Spleen (tissue), 11 donors: ENCODE data around the gene AGAP3. TPM values are rescaled to one million over a fixed set of nuclear protein-coding genes. Genes with fewer than 3 reads are reported as not detected.

ENCODE experiments used
- DNase-seq: peaks from one replicate; pipeline ENCODE4 v3.0.0-alpha.2; 2020
- H3K27ac ChIP-seq, 8 donors: fragments of 200-600 bp; sonication (generic) in 7 of 8; 1 replicate in 4 of 8; 2 replicates in 4 of 8; pipeline versions ENCODE4 v1.5.0 to v1.8.0; 2016 to 2021; ENCODE audit warnings: inconsistent platforms in 4 of 8, mild to moderate bottlenecking in 4 of 8, moderate library complexity in 1 of 8
- H3K27me3 ChIP-seq, 7 donors: fragments of 200-600 bp; sonication (generic) in 6 of 7; replicated peaks in 1 of 7; 1 replicate in 4 of 7; 2 replicates in 3 of 7; pipeline versions ENCODE4 v1.5.0 to v1.8.0; 2016 to 2021; ENCODE audit warnings: inconsistent platforms in 3 of 7, mild to moderate bottlenecking in 1 of 7
- H3K36me3 ChIP-seq, 6 donors: fragments of 200-600 bp; sonication (generic) in 5 of 6; 1 replicate in 4 of 6; 2 replicates in 2 of 6; pipeline versions ENCODE4 v1.5.0 to v1.8.0; 2016 to 2021; ENCODE audit warnings: inconsistent platforms in 2 of 6
- H3K4me1 ChIP-seq, 6 donors: fragments of 200-600 bp; sonication (generic) in 5 of 6; 1 replicate in 3 of 6; 2 replicates in 3 of 6; pipeline versions ENCODE4 v1.5.0 to v1.8.0; 2016 to 2021; ENCODE audit warnings: inconsistent platforms in 3 of 6
- H3K4me3 ChIP-seq, 8 donors: fragments of 200-600 bp; sonication (generic) in 7 of 8; 1 replicate in 4 of 8; 2 replicates in 4 of 8; pipeline versions ENCODE4 v1.5.0 to v1.8.0; 2016 to 2021; ENCODE audit warnings: inconsistent platforms in 4 of 8, mild to moderate bottlenecking in 4 of 8, moderate library complexity in 2 of 8
- H3K9me3 ChIP-seq, 8 donors: fragments of 200-600 bp; sonication (generic) in 7 of 8; 1 replicate in 4 of 8; 2 replicates in 4 of 8; pipeline versions ENCODE4 v1.5.0 to v1.8.0; 2016 to 2021; ENCODE audit warnings: inconsistent platforms in 4 of 8
- CTCF ChIP-seq, 11 experiments: fragments of 200-600 bp in 7 of 11; fragments of 450-650 bp in 4 of 11; sonication (generic) in 4 of 11; IDR thresholded peaks in 8 of 11; conservative IDR thresholded peaks in 3 of 11; 1 replicate in 7 of 11; 2 replicates in 4 of 11; pipeline versions ENCODE4 v1.4.0 to v1.8.0; 2016 to 2021; ENCODE audit warnings: antibody characterized with exemption in 11 of 11, inconsistent platforms in 4 of 11, mild to moderate bottlenecking in 1 of 11
- POLR2A ChIP-seq, 3 donors: fragments of 450-650 bp; IDR thresholded peaks; one replicate each; pipeline ENCODE4 v1.5.1; 2017; ENCODE audit warnings: antibody characterized with exemption in 3 of 3, mild to moderate bottlenecking in 1 of 3
- POLR2AphosphoS5 ChIP-seq, 3 donors: sonication (generic); formaldehyde crosslinking; IDR thresholded peaks; one replicate each; pipeline ENCODE4 v1.5.1; 2017; ENCODE audit warnings: antibody characterized with exemption in 3 of 3
- WGBS, 5 donors: extraction: QIAGEN DNeasy Blood & Tissue Kit in 3 of 5; methylation state at CpG; one replicate each; pipeline versions ENCODE4 v1.1.5 to v1.1.7; 2013 to 2018; 5-methylcytosine and 5-hydroxymethylcytosine counted together
- intact Hi-C: fragments of 100-400 bp; cut with DNase I; formaldehyde crosslinking; loops from one replicate; pipeline ENCODE4 v1.15.0; 2023; ENCODE audit warnings: low total_unique reads
- polyA plus RNA-seq, 3 donors: library from polyadenylated mRNA; stranded (reverse); fragments of 200-250 nt; gene quantifications; one replicate each; pipeline ENCODE4 v1.2.1, GENCODE V29; 2013
- total RNA-seq, 7 donors: library from RNA; depleted of rRNA in 3 of 7; stranded (reverse); fragments of >200 nt in 3 of 7; fragmentation: NEBNext Ultra II Directional in 4 of 7; extraction: Animal tissue kit (Norgen Biotek cat#: 25700) in 4 of 7; gene quantifications; one replicate each; pipeline versions ENCODE4 v1.1.0 to v1.2.1, GENCODE V29; 2016 to 2021
- donor health status: healthy with polysubstance abuse.
- donor health status: DM: no; HTN: no; CAD: no; lungs with moderate emphysema.
- donor health status: DM: no; HTN: no; CAD: no.
- donor health status: Bipolar disorder and iron deficiency.
- donor health status: healthy.
- donor health status: DM: no; HTN: no; CAD: no.
- donor health status: DM: yes; HTN: yes; CAD: no.

Gene AGAP3
- total and polyA plus RNA-seq, 10 donors: 21.8 to 94.4 (median 72.6) TPM

- Histone ChIP-seq H3K36me3 (peaks cover 0 to 57% (median 21%) of the 10 kb centered on the region in 6 donors), H3K4me1 (peaks cover 43 to 74% (median 58%) of the 10 kb centered on the region in 6 donors), H3K4me3 (peak overlapping the region; percentile 81 to 98 (median 92)), H3K9me3 (no peaks in the 10 kb centered on the region), H3K27ac (peak overlapping the region; percentile 78 to 97 (median 94)), H3K27me3 (peaks cover 0 to 1% (median 0%) of the 10 kb centered on the region in 7 donors)
- DNase-seq: no peak
- TF ChIP-seq POLR2A (IDR thresholded peaks at IDR 0.05): no peak
- TF ChIP-seq CTCF (IDR thresholded peaks at IDR 0.05 in 8 of 11, conservative IDR thresholded peaks at IDR 0.05 in 3 of 11): no peak
- no peak for TF ChIP-seq POLR2AphosphoS5 (IDR thresholded peaks at IDR 0.05)
- 1 to 7% (median 2%) methylated on average over 4 to 31 of the region's 31 CpGs for WGBS, 5 donors
- intact Hi-C loops: no loop called here
These were observed 6.2 kb upstream of the AGAP3 start for GRCh38 chr7:151080067-151080521.

- H3K9me3 ChIP-seq: no peaks in the 10 kb centered on the region
- peaks cover 0 to 7% (median 0%) of the 10 kb centered on the region in 7 donors for H3K27me3 ChIP-seq
- peaks cover 0 to 51% (median 16%) of the 10 kb centered on the region in 6 donors for H3K36me3 ChIP-seq
- peak within 1 kb of the TSS; percentile 81 to 98 (median 92) for H3K4me3 ChIP-seq
- TF ChIP-seq POLR2A (IDR thresholded peaks at IDR 0.05) (no peak), POLR2AphosphoS5 (IDR thresholded peaks at IDR 0.05) (peak; percentile 80 to 86 (median 85)), CTCF (IDR thresholded peaks at IDR 0.05 in 8 of 11, conservative IDR thresholded peaks at IDR 0.05 in 3 of 11) (peak in 2 of 11 experiments; percentile 14 to 28)
- intact Hi-C loops: no loop called here
- WGBS, 5 donors: 1 to 3% (median 3%) methylated on average over 26 to 66 of the region's 66 CpGs
- peak; percentile 99 for DNase-seq
- H3K4me1 ChIP-seq: peaks cover 47 to 79% (median 63%) of the 10 kb centered on the region in 6 donors
- peak within 1 kb of the TSS; percentile 78 to 97 (median 94) for H3K27ac ChIP-seq
These were observed 5.6 kb upstream of the AGAP3 start, which contains the start of gene FASTK for GRCh38 chr7:151080522-151081169. TSS of gene FASTK (minus strand) at chr7:151080809. CDS start at chr7:151080766, 43 bp downstream.

- H3K27me3 ChIP-seq: peaks cover 0 to 10% (median 0%) of the 10 kb centered on the region in 7 donors
- DNase-seq: peak; percentile 89
- peak overlapping the region; percentile 81 to 98 (median 92) for H3K4me3 ChIP-seq
- H3K27ac ChIP-seq: peak overlapping the region; percentile 78 to 97 (median 94)
- intact Hi-C loops: no loop called here
- no peaks in the 10 kb centered on the region for H3K9me3 ChIP-seq
- 54 to 76% (median 64%) methylated on average over 42 to 64 of the region's 64 CpGs for WGBS, 5 donors
- TF ChIP-seq POLR2A (IDR thresholded peaks at IDR 0.05) (no peak), CTCF (IDR thresholded peaks at IDR 0.05 in 8 of 11, conservative IDR thresholded peaks at IDR 0.05 in 3 of 11) (no peak), POLR2AphosphoS5 (IDR thresholded peaks at IDR 0.05) (no peak)
- peaks cover 0 to 43% (median 8%) of the 10 kb centered on the region in 6 donors for H3K36me3 ChIP-seq
- H3K4me1 ChIP-seq: peaks cover 50 to 83% (median 67%) of the 10 kb centered on the region in 6 donors
These were observed 4.8 kb upstream of the AGAP3 start for GRCh38 chr7:151081170-151082101.
